HepG2 (cell line): ENCODE measurements around the gene DPT. TPM values are rescaled to one million over a fixed set of nuclear protein-coding genes. Genes with fewer than 3 reads are reported as not detected.

ENCODE experiments used
- ATAC-seq: fragments of 200-7000 bp; cut with Tn5 transposase; 3 replicates; pipeline ENCODE4 v1.9.1; 2020; ENCODE audit warnings: mild to moderate bottlenecking, moderate library complexity
- BruUV-seq: library from RNA; stranded (reverse); fragments of 400-500 nt; replicated peaks from 2 replicates; lab custom pipeline; 2021; lab: Mats Ljungman, UMichigan
- CTCF ChIA-PET: fragments of 300-600 bp; formaldehyde crosslinking; extraction: SDS; loops from one replicate; lab custom pipeline; 2021; ENCODE audit warnings: low total read pairs, inconsistent platforms, low intra/inter-chr PET ratio; lab: Yijun Ruan, JAX
- POLR2A ChIA-PET: fragments of 350-600 bp; sonication (Branson Sonifier 250); formaldehyde crosslinking; loops from one replicate; lab custom pipeline; 2020; ENCODE audit warnings: antibody characterized with exemption, inconsistent platforms; lab: Yijun Ruan, JAX
- DNase-seq: peaks from one replicate; pipeline ENCODE4 v3.0.0-alpha.2; 2015; ENCODE audit warnings: low spot score
- FAIRE-seq: peaks from 3 replicates; lab custom pipeline; 2011; peaks lifted over from hg19 to GRCh38; lab: Jason Lieb, UNC
- H2AFZ ChIP-seq: one replicate; pipeline ENCODE4 v1.6.1; 2011; ENCODE audit warnings: low read length, inconsistent platforms
- H3K27ac ChIP-seq: fragments of 300-600 bp; 3 replicates; pipeline ENCODE4 v1.8.0; 2011; ENCODE audit warnings: mixed run types, mild to moderate bottlenecking, mixed read lengths, low read length, inconsistent platforms; ENCODE audit not compliant: insufficient read depth; ENCODE audit errors: extremely low read length
- H3K27me3 ChIP-seq, 2 experiments: fragments of 200-600 bp in 1 of 2; 2 replicates in 1 of 2; 3 replicates in 1 of 2; pipeline versions ENCODE4 v1.6.0 to v1.8.0; 2011; ENCODE audit warnings: low read length in 2 of 2, mild to moderate bottlenecking in 2 of 2, moderate library complexity in 2 of 2, inconsistent platforms in 1 of 2; ENCODE audit not compliant: insufficient read depth in 2 of 2, control insufficient read depth in 1 of 2
- H3K36me3 ChIP-seq, 2 experiments: fragments of 200-600 bp in 1 of 2; replicated peaks in 1 of 2; 2 replicates in 1 of 2; 3 replicates in 1 of 2; pipeline versions ENCODE4 v1.5.1 to v1.8.0; 2011; ENCODE audit warnings: low read length in 2 of 2, inconsistent platforms in 1 of 2; ENCODE audit not compliant: insufficient read depth in 2 of 2, control insufficient read depth in 1 of 2
- H3K4me1 ChIP-seq: 2 replicates; pipeline ENCODE4 v1.5.1; 2012; ENCODE audit warnings: low read length, inconsistent platforms; ENCODE audit not compliant: insufficient read depth
- H3K4me2 ChIP-seq: 2 replicates; pipeline ENCODE4 v1.6.0; 2011; ENCODE audit warnings: low read depth, low read length, inconsistent platforms
- H3K4me3 ChIP-seq, 3 experiments: fragments of 200-600 bp in 1 of 3; sonication (generic), shearing (Covaris generic) in 1 of 3; replicated peaks in 1 of 3; 2 replicates each; pipeline ENCODE4 v1.5.1; 2011 to 2016; ENCODE audit warnings: low read length in 3 of 3, inconsistent platforms in 2 of 3, low read depth in 2 of 3, mild to moderate bottlenecking in 2 of 3, control low read depth in 1 of 3, mixed read lengths in 1 of 3; ENCODE audit not compliant: insufficient read depth in 1 of 3
- H3K79me2 ChIP-seq: one replicate; pipeline ENCODE4 v1.6.1; 2011; ENCODE audit warnings: low read length, inconsistent platforms; ENCODE audit not compliant: insufficient read depth
- H3K9ac ChIP-seq: 2 replicates; pipeline ENCODE4 v1.6.0; 2011; ENCODE audit warnings: mild to moderate bottlenecking, low read depth, low read length, inconsistent platforms; ENCODE audit not compliant: insufficient read depth
- H3K9me3 ChIP-seq: 2 replicates; pipeline ENCODE4 v1.5.1; 2012; ENCODE audit warnings: mild to moderate bottlenecking, low read length
- H4K20me1 ChIP-seq: 2 replicates; pipeline ENCODE4 v1.6.0; 2011; ENCODE audit warnings: inconsistent platforms, mild to moderate bottlenecking, low read length, moderate library complexity; ENCODE audit not compliant: insufficient read depth
- BCL3 ChIP-seq: sonication (generic); formaldehyde crosslinking; IDR thresholded peaks from 2 replicates; pipeline ENCODE4 v1.5.1; 2020; ENCODE audit warnings: mild to moderate bottlenecking, missing genetic modification reagents, moderate library complexity
- HDAC2 ChIP-seq: sonication (generic); formaldehyde crosslinking; IDR thresholded peaks from 2 replicates; pipeline ENCODE4 v1.4.0; 2020; ENCODE audit warnings: missing genetic modification reagents
- JUNB ChIP-seq: sonication (generic); formaldehyde crosslinking; IDR thresholded peaks from 2 replicates; pipeline ENCODE4 v1.8.0; 2022; ENCODE audit warnings: missing genetic modification reagents, mild to moderate bottlenecking, borderline replicate concordance
- REXO4 ChIP-seq: sonication (generic); formaldehyde crosslinking; IDR thresholded peaks from 2 replicates; pipeline ENCODE4 v1.8.0; 2022; ENCODE audit warnings: missing genetic modification reagents, mild to moderate bottlenecking, borderline replicate concordance
- TAF1 ChIP-seq: sonication (generic); formaldehyde crosslinking; IDR thresholded peaks from 2 replicates; pipeline ENCODE4 v1.4.0; 2020; ENCODE audit warnings: missing genetic modification reagents
- TBX2 ChIP-seq: sonication (generic); formaldehyde crosslinking; IDR thresholded peaks from 2 replicates; pipeline ENCODE4 v1.5.0; 2020; ENCODE audit warnings: missing genetic modification reagents, mild to moderate bottlenecking, borderline replicate concordance
- THAP11 ChIP-seq: IDR thresholded peaks from 2 replicates; pipeline ENCODE4 v1.6.1; 2016; ENCODE audit warnings: missing biosample characterization, missing genetic modification reagents
- TMF1 ChIP-seq: sonication (generic); formaldehyde crosslinking; IDR thresholded peaks from 2 replicates; pipeline ENCODE4 v1.8.1; 2022; ENCODE audit warnings: low read depth, missing genetic modification reagents
- ZBTB10 ChIP-seq: sonication (generic); formaldehyde crosslinking; IDR thresholded peaks from 2 replicates; pipeline ENCODE4 v1.4.0; 2020; ENCODE audit warnings: missing genetic modification reagents, borderline replicate concordance
- ZBTB25 ChIP-seq: IDR thresholded peaks from 2 replicates; pipeline ENCODE4 v1.6.1; 2018; ENCODE audit warnings: missing genetic modification reagents
- ZFP90 ChIP-seq: sonication (generic); formaldehyde crosslinking; IDR thresholded peaks from 2 replicates; pipeline ENCODE4 v1.8.0; 2022; ENCODE audit warnings: missing genetic modification reagents, mild to moderate bottlenecking, inconsistent platforms, borderline replicate concordance
- ZFY ChIP-seq: sonication (generic); formaldehyde crosslinking; IDR thresholded peaks from 2 replicates; pipeline ENCODE4 v1.4.0; 2020; ENCODE audit warnings: missing genetic modification reagents
- ZNF230 ChIP-seq: sonication (generic); formaldehyde crosslinking; IDR thresholded peaks from 2 replicates; pipeline ENCODE4 v1.4.0; 2020; ENCODE audit warnings: mild to moderate bottlenecking, missing genetic modification reagents
- ZNF33A ChIP-seq: sonication (generic); formaldehyde crosslinking; IDR thresholded peaks from 2 replicates; pipeline ENCODE4 v1.5.1; 2020; ENCODE audit warnings: missing genetic modification reagents, mild to moderate bottlenecking, moderate library complexity, borderline replicate concordance
- ZNF570 ChIP-seq: sonication (generic); formaldehyde crosslinking; IDR thresholded peaks from 2 replicates; pipeline ENCODE4 v1.4.0; 2020; ENCODE audit warnings: mild to moderate bottlenecking, missing genetic modification reagents, borderline replicate concordance
- ZNF770 ChIP-seq: sonication (generic); formaldehyde crosslinking; IDR thresholded peaks from 2 replicates; pipeline ENCODE4 v1.5.0; 2020; ENCODE audit warnings: mild to moderate bottlenecking, missing genetic modification reagents
- ZNF772 ChIP-seq: sonication (generic); formaldehyde crosslinking; IDR thresholded peaks from 2 replicates; pipeline ENCODE4 v1.5.0; 2020; ENCODE audit warnings: mild to moderate bottlenecking, missing genetic modification reagents
- ZNF782 ChIP-seq: sonication (generic); formaldehyde crosslinking; IDR thresholded peaks from 2 replicates; pipeline ENCODE4 v1.4.0; 2020; ENCODE audit warnings: missing genetic modification reagents, mild to moderate bottlenecking, borderline replicate concordance
- WGBS: methylation state at CpG from one replicate; pipeline ENCODE4 v1.1.6; 2017; ENCODE audit warnings: low lambda C conversion rate; 5-methylcytosine and 5-hydroxymethylcytosine counted together
- in situ Hi-C: cut with HindIII; loops from 2 replicates; pipeline ENCODE4 v1.10.0; 2017; ENCODE audit warnings: low pct_unique_long_range_greater_than_20kb; ENCODE audit not compliant: extremely low pct_ligation_motif_present
- intact Hi-C: fragments of 100-400 bp; cut with micrococcal nuclease; formaldehyde crosslinking; loops from one replicate; pipeline ENCODE4 v1.10.0; 2022; ENCODE audit not compliant: unreplicated experiment
- polyA plus RNA-seq, 8 experiments: library from polyadenylated mRNA; depleted of rRNA in 3 of 8; stranded (reverse) in 7 of 8; unstranded in 1 of 8; fragments of >200 nt; fragmentation: Illumina TruSeq in 4 of 8; extraction: Trizol in 4 of 8; gene quantifications; 2 replicates each; pipeline versions ENCODE4 v1.2.1 to v1.2.3, GENCODE V29; 2011 to 2016; ENCODE audit warnings: low read depth in 4 of 8, missing spikeins in 1 of 8, mixed read lengths in 1 of 8; ENCODE audit not compliant: insufficient read depth in 1 of 8
- total RNA-seq, 5 experiments: library from RNA; depleted of rRNA; stranded (reverse); fragments of >200 nt; fragmentation: Illumina TruSeq; extraction: Trizol; gene quantifications; 2 replicates each; pipeline ENCODE4 v1.2.3, GENCODE V29; 2016; ENCODE audit warnings: low read depth in 1 of 5

DPT gene
- total and polyA plus RNA-seq, 2 of the 13 experiments (the other 11 are each of a cell fraction or from before 2014, with no cell fraction given): 0.04 TPM; not detected in 1

- TF ChIP-seq BCL3 (CRISPR knock-in tag): no peak
- TF ChIP-seq REXO4 (CRISPR knock-in tag): no peak
- no peak for TF ChIP-seq ZFP90 (CRISPR knock-in tag)
- TF ChIP-seq ZBTB25: no peak
- no peak for TF ChIP-seq ZNF772 (CRISPR knock-in tag)
Observed at GRCh38 chr1:168760241-168760640, 31.2 kb upstream of the DPT start (continued).

- H3K4me3 ChIP-seq: no peak overlapping the region
- intact Hi-C loops: no loop called here
- in situ Hi-C loops: no loop called here
- no peak overlapping the region for H3K4me2 ChIP-seq
- BruUV-seq: no TSS peak
- H3K9me3 ChIP-seq: no peaks in the 10 kb centered on the region
- ChIA-PET POLR2A (no interaction called here), CTCF (no interaction called here)
- H3K36me3 ChIP-seq: no peaks in the 10 kb centered on the region
- 25% methylated on average over 3 of the region's 3 CpGs for WGBS
- H3K79me2 ChIP-seq: no peaks in the 10 kb centered on the region
- ATAC-seq (no peak), DNase-seq (no peak), FAIRE-seq (no peak)
- H3K9ac ChIP-seq: no peak overlapping the region
- H3K27me3 ChIP-seq: peaks cover 0 to 8% of the 10 kb centered on the region in 2 experiments; a peak in 1 of 5 replicates
- H3K27ac ChIP-seq: no peak overlapping the region
- no peak overlapping the region for H2AFZ ChIP-seq
- H4K20me1 ChIP-seq: no peaks in the 10 kb centered on the region
- H3K4me1 ChIP-seq: peaks cover 29% of the 10 kb centered on the region; the same call in 1 of the 2 replicates
- TF ChIP-seq ZNF770 (CRISPR knock-in tag) (no peak), ZNF570 (CRISPR knock-in tag) (no peak), ZBTB10 (no peak), THAP11 (no peak), ZNF33A (no peak), TAF1 (CRISPR knock-in tag) (no peak), ZNF782 (no peak), ZNF230 (no peak), TBX2 (CRISPR knock-in tag) (no peak), ZFY (CRISPR knock-in tag) (no peak), HDAC2 (CRISPR knock-in tag) (no peak), TMF1 (CRISPR knock-in tag) (no peak), JUNB (CRISPR knock-in tag) (no peak)
Observed at GRCh38 chr1:168759077-168759476, 30.1 kb upstream of the DPT start.
